Peyer's patch (tissue), 4 donors: ENCODE measurements around the gene IQGAP2.

Experiments used
- POLR2A ChIP-seq, 2 donors: fragments of 450-650 bp; IDR thresholded peaks; one replicate each; pipeline ENCODE4 v1.5.1; 2017; ENCODE audit warnings: antibody characterized with exemption in 2 of 2, mild to moderate bottlenecking in 2 of 2, moderate library complexity in 2 of 2
- TF ChIP-seq, protein P1 (sequence below), 6 experiments: fragments of 450-650 bp in 4 of 6; fragments of 200-600 bp in 2 of 6; sonication (generic) in 1 of 6; IDR thresholded peaks; one replicate each; pipeline ENCODE4 v1.5.1; 2017 to 2019; ENCODE audit warnings: antibody characterized with exemption in 6 of 6, mild to moderate bottlenecking in 3 of 6, moderate library complexity in 1 of 6

DNA sequence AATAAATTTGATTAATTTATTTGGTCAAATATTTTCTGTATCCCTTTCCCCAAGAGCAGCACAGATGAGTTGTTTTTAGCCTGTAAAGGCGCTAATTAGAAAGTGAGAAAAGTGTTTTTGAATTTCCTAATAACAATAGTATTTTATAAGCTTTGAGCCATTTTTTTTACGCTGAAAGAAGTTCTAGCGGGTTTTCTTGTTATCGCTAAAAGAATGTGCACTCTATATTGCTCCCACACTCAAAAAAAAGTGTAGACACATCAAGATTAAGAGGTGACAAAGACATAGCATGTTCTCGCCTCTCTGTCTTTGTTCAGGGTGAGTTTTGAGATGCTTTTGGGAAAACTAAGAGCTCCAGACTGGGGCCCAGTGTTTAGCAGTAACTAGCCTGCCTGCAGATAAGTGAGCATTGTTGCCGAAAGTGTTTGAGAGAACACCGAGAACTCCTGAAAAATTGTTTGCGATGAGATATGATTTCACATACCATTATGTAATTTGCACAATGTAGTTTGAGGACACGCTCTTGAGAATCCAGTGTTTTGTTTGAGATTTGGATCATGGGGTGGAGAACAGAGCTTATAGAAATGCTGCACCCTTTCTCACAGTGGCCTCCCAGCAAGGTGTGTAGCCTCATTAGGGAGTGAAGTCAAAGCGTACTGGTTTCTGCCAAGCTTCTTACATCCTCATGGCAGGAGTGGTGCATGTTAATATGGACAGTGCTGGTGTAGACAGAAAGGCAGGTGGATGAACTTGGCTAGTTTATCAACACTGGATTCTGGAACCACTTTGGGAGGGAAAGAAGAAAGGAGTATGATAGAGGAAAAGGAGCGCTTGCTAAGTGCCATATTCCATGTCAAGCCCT lies 314.4 kb downstream of the IQGAP2 start:
- TF ChIP-seq, protein P1, sequence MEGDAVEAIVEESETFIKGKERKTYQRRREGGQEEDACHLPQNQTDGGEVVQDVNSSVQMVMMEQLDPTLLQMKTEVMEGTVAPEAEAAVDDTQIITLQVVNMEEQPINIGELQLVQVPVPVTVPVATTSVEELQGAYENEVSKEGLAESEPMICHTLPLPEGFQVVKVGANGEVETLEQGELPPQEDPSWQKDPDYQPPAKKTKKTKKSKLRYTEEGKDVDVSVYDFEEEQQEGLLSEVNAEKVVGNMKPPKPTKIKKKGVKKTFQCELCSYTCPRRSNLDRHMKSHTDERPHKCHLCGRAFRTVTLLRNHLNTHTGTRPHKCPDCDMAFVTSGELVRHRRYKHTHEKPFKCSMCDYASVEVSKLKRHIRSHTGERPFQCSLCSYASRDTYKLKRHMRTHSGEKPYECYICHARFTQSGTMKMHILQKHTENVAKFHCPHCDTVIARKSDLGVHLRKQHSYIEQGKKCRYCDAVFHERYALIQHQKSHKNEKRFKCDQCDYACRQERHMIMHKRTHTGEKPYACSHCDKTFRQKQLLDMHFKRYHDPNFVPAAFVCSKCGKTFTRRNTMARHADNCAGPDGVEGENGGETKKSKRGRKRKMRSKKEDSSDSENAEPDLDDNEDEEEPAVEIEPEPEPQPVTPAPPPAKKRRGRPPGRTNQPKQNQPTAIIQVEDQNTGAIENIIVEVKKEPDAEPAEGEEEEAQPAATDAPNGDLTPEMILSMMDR (IDR thresholded peaks at IDR 0.05), result no peak
- TF ChIP-seq POLR2A (IDR thresholded peaks at IDR 0.05), result no peak
